ENCODE results near the gene UBB. TPM values are rescaled to one million over a fixed set of nuclear protein-coding genes. Genes with fewer than 3 reads are reported as not detected.

Gene UBB
- total RNA-seq, 1 experiment from 2014 or later: 2,378 TPM

DNA sequence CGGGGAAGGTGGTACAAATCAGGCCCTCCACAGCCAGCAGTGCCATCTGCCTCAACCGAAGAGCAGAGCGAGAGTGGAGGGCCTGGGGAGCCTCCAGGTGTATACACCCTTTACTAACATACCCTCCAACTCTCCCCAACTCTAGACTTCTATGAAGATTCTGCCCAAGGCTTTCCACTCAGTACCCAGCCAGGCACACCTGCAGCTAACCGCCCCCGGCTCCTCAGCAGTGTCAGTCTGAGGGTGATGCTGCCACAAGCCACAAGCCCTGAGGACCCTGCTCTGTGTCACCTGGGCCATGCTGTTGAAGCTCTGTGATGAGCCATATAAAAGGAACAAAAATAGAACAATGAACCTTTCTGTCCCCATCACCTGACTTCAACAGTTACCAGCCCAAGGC, 31.5 kb upstream of the UBB start:
- ATAC-seq: no peak
- peaks cover 39% of the 10 kb centered on the region for H3K79me2 ChIP-seq (ENCODE audit: insufficient read depth, low read length)
- H3K9ac ChIP-seq (ENCODE audit: low read length): no peak overlapping the region
- no peak overlapping the region for H3K4me3 ChIP-seq (replicated peaks in 1 of 2; ENCODE audit: low read depth in 1 of 2, low read length in 2 of 2)
- H3K27ac ChIP-seq (ENCODE audit: low read depth, low read length): no peak overlapping the region
- no peak overlapping the region for H2AFZ ChIP-seq (ENCODE audit: low read depth, low read length, poor library complexity, severe bottlenecking)
- ChIA-PET RAD21 (ENCODE audit: low non-redundant PET in 1 of 2, low total read pairs in 2 of 2, uncharacterized antibody in 2 of 2, unreplicated experiment in 2 of 2) (no interaction called here), CTCF (no interaction called here), POLR2A (interaction anchor here (1.4 kb wide), 1 partner anchor 31 kb away, joined by 4 read pairs; the partner anchor contains the start of gene UBB)
- H4K20me1 ChIP-seq (ENCODE audit: insufficient read depth): peaks cover 4% of the 10 kb centered on the region; the same call in 1 of the 2 replicates
- intact Hi-C loops (cut with micrococcal nuclease): no loop called here
- DNase-seq (ENCODE audit: low read depth, low spot score): no peak
- peaks cover 11 to 18% of the 10 kb centered on the region in 2 experiments for H3K4me1 ChIP-seq (ENCODE audit: control insufficient read depth in 1 of 2, insufficient read depth in 2 of 2, low read length in 2 of 2)
- no peak overlapping the region for H3K4me2 ChIP-seq (ENCODE audit: low read length)
- no peaks in the 10 kb centered on the region for H3K9me3 ChIP-seq (ENCODE audit: control insufficient read depth in 1 of 2, insufficient read depth in 1 of 2, low read depth in 1 of 2, low read length in 2 of 2)
- H3K9me2 ChIP-seq (ENCODE audit: insufficient read depth): no peaks in the 10 kb centered on the region
- H3K36me3 ChIP-seq (ENCODE audit: control insufficient read depth in 1 of 2, insufficient read depth in 2 of 2, low read length in 2 of 2): peaks cover 13 to 19% of the 10 kb centered on the region in 2 experiments; a peak in 3 of 4 replicates
- BruUV-seq (replicated peaks): no TSS peak
- no peak for TF ChIP-seq EZH2phosphoT487 (IDR thresholded peaks at IDR 0.05; ENCODE audit: borderline replicate concordance)
- TF ChIP-seq SIN3A (IDR thresholded peaks at IDR 0.05; ENCODE audit: low read depth): no peak
- no peak for TF ChIP-seq RAD21 (IDR thresholded peaks at IDR 0.05; ENCODE audit: low read depth)
- TF ChIP-seq REST (IDR thresholded peaks at IDR 0.05; ENCODE audit: low read depth): no peak
- TF ChIP-seq CBX3 (IDR thresholded peaks at IDR 0.05; ENCODE audit: low read depth): no peak
- TF ChIP-seq, protein P1, sequence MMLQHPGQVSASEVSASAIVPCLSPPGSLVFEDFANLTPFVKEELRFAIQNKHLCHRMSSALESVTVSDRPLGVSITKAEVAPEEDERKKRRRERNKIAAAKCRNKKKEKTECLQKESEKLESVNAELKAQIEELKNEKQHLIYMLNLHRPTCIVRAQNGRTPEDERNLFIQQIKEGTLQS (IDR thresholded peaks at IDR 0.05): no peak
- no peak for TF ChIP-seq YY1 (IDR thresholded peaks at IDR 0.05; ENCODE audit: extremely low read depth, insufficient replicate concordance, low read depth, low read length)
- no peak for TF ChIP-seq JUND (IDR thresholded peaks at IDR 0.05)
- no peak for TF ChIP-seq ZBTB33 (IDR thresholded peaks at IDR 0.05; ENCODE audit: extremely low read depth, insufficient replicate concordance, low read length)
- no peak for TF ChIP-seq SP1 (IDR thresholded peaks at IDR 0.05; ENCODE audit: low read depth)
- H3K27me3 ChIP-seq (ENCODE audit: insufficient read depth, low read length): no peaks in the 10 kb centered on the region
